CD4-positive, alpha-beta T cell treated with Interleukin-4 for 4 hours (primary cell): ENCODE data around the gene FAM83C.
A peak's percentile ranks its signal among the peaks of the same experiment; 100 is the strongest.

ENCODE experiments used
- DNase-seq: peaks from one replicate; pipeline ENCODE4 v3.0.0-alpha.2; 2020

FAM83C gene

GRCh38 chr20:35283441-35284266, 8.6 kb downstream of the FAM83C start:
- DNase-seq = no peak

GRCh38 chr20:35281506-35282101, 10.6 kb downstream of the FAM83C start:
- no peak for DNase-seq

- no peak for DNase-seq
Observed at GRCh38 chr20:35280523-35280922, 11.7 kb downstream of the FAM83C start.

GRCh38 chr20:35279533-35280174, 12.6 kb downstream of the FAM83C start:
- no peak for DNase-seq

- no peak for DNase-seq
Observed at GRCh38 chr20:35279040-35279439, 13.2 kb downstream of the FAM83C start.

- peak; percentile 91 for DNase-seq
Observed at GRCh38 chr20:35277531-35278395, 14.5 kb downstream of the FAM83C start, which contains the start of gene MMP24OS. TSS of gene MMP24OS (minus strand) at chr20:35278122. CDS start at chr20:35277929, 193 bp downstream.

- no peak for DNase-seq
Observed at GRCh38 chr20:35277127-35277526, 15.1 kb downstream of the FAM83C start.

- no peak for DNase-seq
Observed at GRCh38 chr20:35276408-35276807, 15.8 kb downstream of the FAM83C start.

- DNase-seq = no peak
Observed at GRCh38 chr20:35275741-35276251, 16.4 kb downstream of the FAM83C start.

GRCh38 chr20:35274172-35275092, 17.8 kb downstream of the FAM83C start:
- no peak for DNase-seq

- no peak for DNase-seq
Observed at GRCh38 chr20:35273449-35274171, 18.6 kb downstream of the FAM83C start.

- DNase-seq = no peak
Observed at GRCh38 chr20:35271904-35272303, 20.3 kb downstream of the FAM83C start.

GRCh38 chr20:35271073-35271882, 20.9 kb downstream of the FAM83C start:
- DNase-seq = no peak

- no peak for DNase-seq
Observed at GRCh38 chr20:35270021-35270902, 22.0 kb downstream of the FAM83C start.

- peak; percentile 29 for DNase-seq
Observed at GRCh38 chr20:35269055-35269781, 23.0 kb downstream of the FAM83C start.

- no peak for DNase-seq
Observed at GRCh38 chr20:35267092-35267491, 25.1 kb downstream of the FAM83C start.

- DNase-seq = no peak
Observed at GRCh38 chr20:35264755-35265154, 27.5 kb downstream of the FAM83C start.
